H1 (cell line): ENCODE results near the gene RNF152. TPM values are rescaled to one million over a fixed set of nuclear protein-coding genes. Genes with fewer than 3 reads are reported as not detected.

ENCODE experiments used
- CTCF ChIA-PET: fragments of 300-600 bp; sonication (Branson Sonifier 250); formaldehyde crosslinking; loops from one replicate; lab custom pipeline; 2021; ENCODE audit not compliant: partially characterized antibody; lab: Charles Lee
- POLR2A ChIA-PET: fragments of 300-600 bp; sonication (Branson Sonifier 250); formaldehyde crosslinking; loops from one replicate; lab custom pipeline; 2021; ENCODE audit warnings: inconsistent platforms; ENCODE audit not compliant: partially characterized antibody; lab: Charles Lee
- DNase-seq, 2 experiments: peaks; one replicate each; pipeline versions ENCODE4 v3.0.0 to v3.0.0-alpha.2; 2010 to 2022; ENCODE audit warnings: low spot score in 2 of 2, low read depth in 1 of 2, mixed read lengths in 1 of 2
- FAIRE-seq: peaks from 2 replicates; lab custom pipeline; 2011; peaks lifted over from hg19 to GRCh38; lab: Jason Lieb, UNC
- H2AFZ ChIP-seq: 2 replicates; pipeline ENCODE4 v1.8.1; 2012; ENCODE audit warnings: low read length, inconsistent platforms
- H2AK5ac ChIP-seq: 2 replicates; pipeline ENCODE4 v1.6.1; 2013; ENCODE audit warnings: low read depth, low read length
- H2BK120ac ChIP-seq: replicated peaks from 2 replicates; pipeline ENCODE3; 2013; ENCODE audit warnings: low read depth, low read length, inconsistent platforms
- H2BK12ac ChIP-seq: 2 replicates; pipeline ENCODE4 v1.6.1; 2013; ENCODE audit warnings: low read depth, low read length
- H2BK15ac ChIP-seq: 2 replicates; pipeline ENCODE4 v1.6.1; 2013; ENCODE audit warnings: low read length
- H2BK20ac ChIP-seq: 2 replicates; pipeline ENCODE4 v1.6.1; 2013; ENCODE audit warnings: low read length
- H2BK5ac ChIP-seq: 2 replicates; pipeline ENCODE4 v1.6.1; 2013; ENCODE audit warnings: low read depth, low read length
- H3K14ac ChIP-seq: 2 replicates; pipeline ENCODE4 v1.6.1; 2013; ENCODE audit warnings: inconsistent platforms; ENCODE audit not compliant: insufficient read length
- H3K18ac ChIP-seq: 2 replicates; pipeline ENCODE4 v1.6.1; 2013; ENCODE audit warnings: low read length; ENCODE audit errors: extremely low read depth
- H3K23ac ChIP-seq: 2 replicates; pipeline ENCODE4 v1.6.1; 2013; ENCODE audit warnings: inconsistent platforms; ENCODE audit not compliant: insufficient read length
- H3K23me2 ChIP-seq: 2 replicates; pipeline ENCODE4 v1.6.1; 2013; ENCODE audit warnings: low read depth, low read length
- H3K27ac ChIP-seq: 2 replicates; pipeline ENCODE4 v1.6.1; 2011; ENCODE audit warnings: low read depth, low read length, inconsistent platforms
- H3K27me3 ChIP-seq, 4 experiments: replicated peaks in 1 of 4; 1 replicate in 1 of 4; 2 replicates in 3 of 4; pipeline versions ENCODE4 v1.6.1 to v1.8.1; 2011 to 2013; ENCODE audit warnings: low read length in 3 of 4, mild to moderate bottlenecking in 3 of 4, inconsistent platforms in 2 of 4, mixed read lengths in 2 of 4, moderate library complexity in 1 of 4; ENCODE audit not compliant: control insufficient read depth in 3 of 4, insufficient read depth in 3 of 4; ENCODE audit errors: extremely low read depth in 1 of 4
- H3K36me3 ChIP-seq, 4 experiments: 2 replicates each; pipeline versions ENCODE4 v1.6.1 to v1.8.1; 2011 to 2013; ENCODE audit warnings: mild to moderate bottlenecking in 4 of 4, low read length in 3 of 4, moderate library complexity in 2 of 4, control low read depth in 1 of 4, inconsistent platforms in 1 of 4; ENCODE audit not compliant: insufficient read depth in 4 of 4, control insufficient read depth in 2 of 4
- H3K4ac ChIP-seq: replicated peaks from 2 replicates; pipeline ENCODE3; 2013; ENCODE audit warnings: low read length, low read depth, mixed read lengths, inconsistent platforms; ENCODE audit not compliant: insufficient read length
- H3K4me1 ChIP-seq, 4 experiments: replicated peaks in 1 of 4; 1 replicate in 1 of 4; 2 replicates in 3 of 4; pipeline versions ENCODE4 v1.6.1 to v1.8.1; 2011 to 2013; ENCODE audit warnings: low read length in 3 of 4, inconsistent platforms in 2 of 4, mixed read lengths in 1 of 4; ENCODE audit not compliant: insufficient read depth in 4 of 4, control insufficient read depth in 3 of 4
- H3K4me2 ChIP-seq, 2 experiments: 2 replicates each; pipeline versions ENCODE4 v1.6.1 to v1.8.1; 2011 to 2013; ENCODE audit warnings: low read depth in 2 of 2, low read length in 2 of 2, control low read depth in 1 of 2, inconsistent platforms in 1 of 2, mild to moderate bottlenecking in 1 of 2; ENCODE audit not compliant: insufficient read depth in 1 of 2
- H3K4me3 ChIP-seq, 4 experiments: fragments of 200-600, 300-600 bp in 1 of 4; sonication (generic), shearing (Covaris generic), sonication (Bioruptor Twin) in 1 of 4; 2 replicates each; pipeline versions ENCODE4 v1.5.1 to v1.8.1; 2011 to 2016; ENCODE audit warnings: low read length in 4 of 4, low read depth in 3 of 4, control low read depth in 2 of 4, inconsistent platforms in 2 of 4, mild to moderate bottlenecking in 2 of 4, mixed read lengths in 1 of 4, moderate library complexity in 1 of 4; ENCODE audit not compliant: insufficient read depth in 2 of 4; ENCODE audit errors: extremely low read depth in 1 of 4
- H3K56ac ChIP-seq: replicated peaks from 2 replicates; pipeline ENCODE3; 2013; ENCODE audit warnings: low read depth, mild to moderate bottlenecking, mixed read lengths, low read length, inconsistent platforms; ENCODE audit not compliant: insufficient read length
- H3K79me1 ChIP-seq: 2 replicates; pipeline ENCODE4 v1.6.1; 2013; ENCODE audit warnings: low read depth, low read length, control low read depth
- H3K79me2 ChIP-seq, 2 experiments: 2 replicates each; pipeline versions ENCODE4 v1.6.1 to v1.8.1; 2012 to 2013; ENCODE audit warnings: low read length in 2 of 2, mild to moderate bottlenecking in 2 of 2, inconsistent platforms in 1 of 2; ENCODE audit not compliant: insufficient read depth in 2 of 2, control insufficient read depth in 1 of 2
- H3K9ac ChIP-seq, 4 experiments: replicated peaks in 1 of 4; 1 replicate in 1 of 4; 2 replicates in 3 of 4; pipeline versions ENCODE4 v1.6.1 to v1.8.1; 2011 to 2013; ENCODE audit warnings: low read depth in 3 of 4, low read length in 3 of 4, control low read depth in 2 of 4, mild to moderate bottlenecking in 2 of 4, moderate library complexity in 2 of 4, inconsistent platforms in 1 of 4; ENCODE audit errors: extremely low read depth in 1 of 4
- H3K9me3 ChIP-seq, 2 experiments: 2 replicates each; pipeline versions ENCODE4 v1.6.1 to v1.8.1; 2012 to 2013; ENCODE audit warnings: mild to moderate bottlenecking in 2 of 2, moderate library complexity in 2 of 2, control low read depth in 1 of 2, inconsistent platforms in 1 of 2, low read depth in 1 of 2, low read length in 1 of 2, mixed read lengths in 1 of 2; ENCODE audit not compliant: insufficient read depth in 2 of 2
- H4K20me1 ChIP-seq, 2 experiments: replicated peaks in 1 of 2; 2 replicates each; pipeline versions ENCODE3 to v1.8.1; 2011 to 2013; ENCODE audit warnings: inconsistent platforms in 2 of 2, low read length in 2 of 2, mild to moderate bottlenecking in 1 of 2; ENCODE audit not compliant: insufficient read depth in 2 of 2, control insufficient read depth in 1 of 2
- H4K5ac ChIP-seq: 2 replicates; pipeline ENCODE4 v1.6.1; 2013; ENCODE audit warnings: low read length, low read depth, mixed read lengths, inconsistent platforms; ENCODE audit not compliant: insufficient read length
- H4K8ac ChIP-seq: 2 replicates; pipeline ENCODE4 v1.8.0; 2013; ENCODE audit warnings: mild to moderate bottlenecking, moderate library complexity, low read length, inconsistent platforms; ENCODE audit not compliant: insufficient read depth; ENCODE audit errors: extremely low read depth
- H4K91ac ChIP-seq: replicated peaks from 2 replicates; pipeline ENCODE3; 2013; ENCODE audit warnings: low read length, mixed read lengths, inconsistent platforms; ENCODE audit not compliant: insufficient read length
- EZH2 ChIP-seq: fragments of 200-600 bp; sonication (generic); IDR thresholded peaks from 2 replicates; pipeline ENCODE4 v1.7.1; 2012; ENCODE audit warnings: low read depth, mild to moderate bottlenecking, moderate library complexity, low read length, inconsistent platforms; ENCODE audit not compliant: severe bottlenecking
- MAX ChIP-seq: IDR thresholded peaks from 2 replicates; pipeline ENCODE4 v1.6.1; 2012; ENCODE audit warnings: inconsistent platforms
- RAD21 ChIP-seq, 2 experiments: IDR thresholded peaks in 1 of 2; conservative IDR thresholded peaks in 1 of 2; 2 replicates each; pipeline ENCODE4 v1.6.1; 2011; ENCODE audit warnings: low read depth in 2 of 2, low read length in 2 of 2, improper control_type of control experiment in 1 of 2, inconsistent platforms in 1 of 2, mild to moderate bottlenecking in 1 of 2, moderate library complexity in 1 of 2
- RNF2 ChIP-seq: fragments of 200-900, 300-1000 bp; sonication (generic); IDR thresholded peaks from 2 replicates; pipeline ENCODE4 v1.7.1; 2016; ENCODE audit warnings: borderline replicate concordance, low read depth, mild to moderate bottlenecking, antibody characterized with exemption, low read length; ENCODE audit not compliant: poor library complexity, severe bottlenecking; ENCODE audit errors: missing control alignments
- TAF1 ChIP-seq: IDR thresholded peaks from 2 replicates; pipeline ENCODE4 v1.6.1; 2011; ENCODE audit warnings: mild to moderate bottlenecking, low read depth, low read length
- WGBS, 2 experiments: shearing (Covaris generic) in 1 of 2; methylation state at CpG; one replicate each; pipeline versions ENCODE4 v1.1.6 to v1.1.7; 2013 to 2015; ENCODE audit warnings: low lambda C conversion rate in 2 of 2, mixed read lengths in 2 of 2, inconsistent platforms in 1 of 2, low coverage in 1 of 2, missing lambda C conversion rate in 1 of 2; ENCODE audit not compliant: insufficient replicate concordance in 2 of 2, insufficient coverage in 1 of 2, insufficient read length in 1 of 2; ENCODE audit errors: extremely low coverage in 1 of 2, missing lambda C conversion rate in 1 of 2; 5-methylcytosine and 5-hydroxymethylcytosine counted together
- long read RNA-seq, 2 experiments: library from RNA in 1 of 2; library from capped mRNA in 1 of 2; stranded (forward); transcript quantifications; one replicate each; pipeline ENCODE4 v2.0.0, GENCODE V29; 2021; ENCODE audit warnings: inconsistent platforms in 1 of 2
- polyA minus RNA-seq, 3 experiments: library from RNA; depleted of rRNA, polyadenylated mRNA; stranded (reverse); fragments of >200 nt; gene quantifications; 1 replicate in 2 of 3; 2 replicates in 1 of 3; pipeline ENCODE4 v1.2.3, GENCODE V29; 2011
- polyA plus RNA-seq, 7 experiments: library from polyadenylated mRNA; depleted of rRNA in 3 of 7; stranded (reverse) in 5 of 7; unstranded in 2 of 7; fragments of >200 nt in 5 of 7; fragments of 200-250 nt in 2 of 7; gene quantifications; 1 replicate in 5 of 7; 2 replicates in 1 of 7; 4 replicates in 1 of 7; pipeline versions ENCODE4 v1.2.1 to v1.2.3, GENCODE V29; 2011 to 2013; ENCODE audit warnings: missing spikeins in 2 of 7, mixed read lengths in 2 of 7
- total RNA-seq: library from RNA; stranded (reverse); fragmentation: NEBNext Ultra II Directional; extraction: Animal tissue kit (Norgen Biotek cat#: 25700); gene quantifications from 2 replicates; pipeline ENCODE4 v1.2.1, GENCODE V29; 2021

The RNF152 gene, protein sequence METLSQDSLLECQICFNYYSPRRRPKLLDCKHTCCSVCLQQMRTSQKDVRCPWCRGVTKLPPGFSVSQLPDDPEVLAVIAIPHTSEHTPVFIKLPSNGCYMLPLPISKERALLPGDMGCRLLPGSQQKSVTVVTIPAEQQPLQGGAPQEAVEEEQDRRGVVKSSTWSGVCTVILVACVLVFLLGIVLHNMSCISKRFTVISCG
- 2.2 and 2.7 TPM in 2 replicates for total RNA-seq
- polyA plus RNA-seq (2011; rRNA removed): 1.1 and 1.7 TPM in 2 replicates
- polyA plus RNA-seq (2011; cell fraction: cytosol; rRNA removed): 0.92 TPM
- polyA plus RNA-seq (2011; cell fraction: nucleus; rRNA removed): 1.1 TPM
- 0.29 to 0.99 TPM (median 0.70 TPM) in 4 replicates for polyA plus RNA-seq (2012, experiment 1 of 2)
- polyA plus RNA-seq (2012, experiment 2 of 2): 0.03 TPM
- 0.69 TPM for polyA plus RNA-seq (2013, experiment 1 of 2)
- polyA plus RNA-seq (2013, experiment 2 of 2): 0.46 TPM
- polyA minus RNA-seq (2011; rRNA and poly(A)+ RNA removed): 5.6 and 7.6 TPM in 2 replicates
- 0.81 TPM for polyA minus RNA-seq (2011; cell fraction: cytosol; rRNA and poly(A)+ RNA removed)
- polyA minus RNA-seq (2011; cell fraction: nucleus; rRNA and poly(A)+ RNA removed): 4.8 TPM
- long read RNA-seq, experiment 1, partial matches to known transcripts: 0 of 1 reads
- long read RNA-seq, experiment 1, other reads (novel, unspliced or antisense): 1 of 1 reads
- long read RNA-seq, experiment 2: 0 reads

- Histone ChIP-seq H4K8ac (no peak within 1 kb of the TSS; the same call in 1 of the 2 replicates), H2BK120ac (no peak within 1 kb of the TSS), H2AK5ac (no peak within 1 kb of the TSS), H3K56ac (peak within 1 kb of the TSS; percentile 14), H3K18ac (peak within 1 kb of the TSS; percentile 83; the same call in 1 of the 2 replicates), H4K5ac (no peak within 1 kb of the TSS), H3K4me2 (peak within 1 kb of the TSS; percentile 87 to 99), H3K79me2 (no peaks in the 10 kb centered on the region), H2BK12ac (peak within 1 kb of the TSS; percentile 78; the same call in 1 of the 2 replicates), H2BK15ac (no peak within 1 kb of the TSS), H4K20me1 (peaks cover 3 to 4% of the 10 kb centered on the region in 2 experiments), H3K9ac (peak within 1 kb of the TSS; percentile 16 to 58 (median 36); a peak in 6 of 7 replicates), H3K4me1 (peaks cover 0 to 5% (median 3%) of the 10 kb centered on the region in 4 experiments; a peak in 5 of 7 replicates), H2BK5ac (no peak within 1 kb of the TSS), H3K27ac (no peak within 1 kb of the TSS), H3K4ac (peak within 1 kb of the TSS; percentile 27), H3K14ac (no peak within 1 kb of the TSS), H2AFZ (peak within 1 kb of the TSS; percentile 57; the same call in 1 of the 2 replicates), H3K27me3 (peaks cover 12 to 30% (median 23%) of the 10 kb centered on the region in 4 experiments), H3K9me3 (no peaks in the 10 kb centered on the region), H3K23me2 (peaks cover 13% of the 10 kb centered on the region; the same call in 1 of the 2 replicates), H4K91ac (no peak within 1 kb of the TSS), H3K79me1 (no peaks in the 10 kb centered on the region), H3K36me3 (no peaks in the 10 kb centered on the region), H2BK20ac (no peak within 1 kb of the TSS), H3K23ac (no peak within 1 kb of the TSS), H3K4me3 (peak within 1 kb of the TSS; percentile 61 to 95 (median 74))
- CTCF ChIA-PET: interaction anchor here (1.1 to 1.8 kb wide), 4 partner anchors 9 to 256 kb away, joined by 3 to 6 read pairs (median 4); no protein-coding TSS in a partner anchor
- WGBS, 2 experiments: 8% methylated on average over 28 of the region's 28 CpGs; no CpG with 5 or more reads in 1 of the 2 experiments
- TF ChIP-seq MAX: peak; percentile 7; the same call in 1 of the 2 replicates
- TF ChIP-seq RNF2: no peak
- 0 out of 2 replicates have a peak, but pooled peaks have one; percentile 15 for TF ChIP-seq TAF1
- peak; percentile 26 for TF ChIP-seq EZH2
- 0 out of 4 replicates have a peak, but pooled peaks of 1 of the 2 experiments have one; percentile 12 for TF ChIP-seq RAD21 (IDR thresholded peaks at IDR 0.05 in 1 of 2, conservative IDR thresholded peaks at IDR 0.05 in 1 of 2; ENCODE audit: low read depth in 2 of 2, low read length in 2 of 2)
- DNase-seq (peak in 1 of 2 experiments; percentile 64), FAIRE-seq (no peak)
- POLR2A ChIA-PET: no interaction called here
These were observed at the start of gene RNF152 for GRCh38 chr18:61892683-61893308. Gene RNF152, minus strand, starts transcription at chr18:61893007. Its CDS starts 76,544 bp downstream, at chr18:61816463.
